MV-4-11 (cell line): ENCODE measurements around the gene NDUFS8.
A peak's percentile ranks its signal among the peaks of the same experiment; 100 is the strongest.
"Not testable (repeated sequence)": the region's sequence is repeated elsewhere in the genome, so short reads cannot be mapped to it uniquely, and the experiment has no call there.

Experiments used
- DNase-seq: peaks from one replicate; lab custom pipeline; 2025; lab: John Stamatoyannopoulos, UW

NDUFS8 gene

GRCh38 chr11:68030318-68031143, at the start of gene NDUFS8:
Gene NDUFS8 (plus strand): TSS chr11:68030681. CDS start chr11:68032152, 1,471 bp downstream.
- peak; percentile 100 for DNase-seq

DNA sequence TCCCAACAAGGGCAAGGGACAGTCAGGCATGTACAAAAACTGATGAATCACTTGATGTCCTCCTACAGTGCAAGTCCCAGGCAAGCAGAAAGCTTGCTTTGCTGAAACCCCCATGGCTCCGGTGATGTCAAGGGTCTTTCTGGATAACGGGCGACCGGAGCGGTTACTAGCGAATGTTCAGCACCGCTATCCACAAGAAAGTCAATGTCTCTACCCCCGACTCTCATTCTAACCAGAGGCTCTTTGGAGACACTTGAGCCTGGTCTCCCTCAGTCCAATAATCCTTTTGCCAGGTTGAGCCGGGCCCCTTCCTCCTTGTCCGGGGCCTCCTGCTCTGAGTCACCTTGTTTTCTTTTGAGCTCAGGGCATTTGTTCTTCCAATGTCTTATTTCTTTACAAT, 49.3 kb upstream of the NDUFS8 start:
- not testable (repeated sequence) for DNase-seq

GRCh38 chr11:67982255-67982857, 48.1 kb upstream of the NDUFS8 start:
- DNase-seq: not testable (repeated sequence)

DNA sequence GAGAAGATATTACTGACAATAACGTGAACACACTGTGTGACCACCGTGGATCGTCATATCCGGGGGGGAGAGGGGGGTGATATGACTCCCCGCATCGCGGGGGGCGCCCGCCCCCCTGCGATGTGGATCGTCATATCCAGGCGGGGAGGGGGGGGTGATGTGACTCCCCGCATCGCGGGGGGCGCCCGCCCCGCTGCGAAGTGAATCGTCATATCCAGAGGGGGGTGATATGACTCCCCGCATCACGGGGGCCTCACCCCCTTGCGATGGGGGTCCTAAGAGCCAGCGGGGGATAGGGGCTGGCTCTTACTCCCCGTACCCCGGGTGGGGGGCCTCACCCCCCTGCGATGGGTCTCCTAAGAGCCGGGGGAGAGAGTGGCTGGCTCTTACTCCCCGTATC, 46.5 kb upstream of the NDUFS8 start:
- no peak for DNase-seq

DNA sequence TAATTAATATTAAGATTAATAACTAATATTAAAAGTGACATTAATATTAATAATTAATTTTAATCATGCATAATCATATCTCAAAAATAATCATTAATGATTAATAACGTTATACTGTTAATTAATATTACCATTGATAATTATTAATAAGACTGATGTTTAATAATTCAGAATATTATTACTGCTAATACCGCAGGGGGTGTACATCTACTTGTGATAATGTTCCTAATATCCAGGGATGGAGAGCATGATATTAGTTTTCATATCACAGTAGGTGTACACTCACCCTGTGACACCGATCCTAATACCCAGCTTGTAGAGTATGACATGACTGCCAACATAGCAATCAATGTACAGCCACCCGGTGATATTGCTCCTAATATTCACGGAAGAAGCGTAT, 45.2 kb upstream of the NDUFS8 start:
- DNase-seq: not testable (repeated sequence)

DNA sequence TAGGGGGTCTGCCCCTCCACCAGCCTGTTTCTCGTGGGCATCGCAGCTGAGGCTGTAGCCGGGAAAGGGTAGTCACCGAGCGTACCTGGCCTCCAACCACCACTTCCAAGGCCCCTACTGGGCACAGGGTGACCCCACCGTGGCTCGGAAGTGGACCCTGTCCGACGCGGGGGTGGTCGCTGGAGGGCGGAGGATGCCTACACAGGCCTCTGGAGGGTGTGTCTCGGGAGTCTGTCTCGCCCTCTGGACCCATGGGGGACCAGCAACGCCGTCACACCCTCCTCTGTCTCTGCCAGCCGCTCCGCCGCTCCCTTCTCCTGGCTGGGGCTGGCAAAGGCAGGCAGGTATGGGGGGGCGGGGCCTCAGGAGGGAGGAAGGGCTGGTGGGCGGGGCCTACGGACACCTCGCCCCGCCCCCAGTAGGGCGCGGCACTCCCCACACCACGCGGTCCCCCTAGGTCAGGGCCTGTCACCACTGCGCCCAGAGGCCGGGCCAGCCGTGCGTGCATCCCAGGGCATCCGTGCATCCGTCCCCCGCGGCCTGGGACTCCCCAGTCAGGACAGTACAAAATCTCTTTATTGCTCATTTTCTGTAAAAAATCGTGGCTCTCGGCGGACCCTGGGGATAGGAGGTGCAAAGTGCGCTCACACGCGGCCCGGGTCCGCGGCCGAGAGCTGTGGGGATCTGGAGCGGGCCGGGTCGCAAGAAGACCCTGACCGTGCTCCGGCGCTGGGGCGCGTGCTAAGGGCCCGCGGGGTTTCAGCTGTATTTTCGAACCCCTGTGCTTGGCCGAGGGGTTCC, 39.7 kb upstream of the NDUFS8 start:
- not testable (repeated sequence) for DNase-seq

DNA sequence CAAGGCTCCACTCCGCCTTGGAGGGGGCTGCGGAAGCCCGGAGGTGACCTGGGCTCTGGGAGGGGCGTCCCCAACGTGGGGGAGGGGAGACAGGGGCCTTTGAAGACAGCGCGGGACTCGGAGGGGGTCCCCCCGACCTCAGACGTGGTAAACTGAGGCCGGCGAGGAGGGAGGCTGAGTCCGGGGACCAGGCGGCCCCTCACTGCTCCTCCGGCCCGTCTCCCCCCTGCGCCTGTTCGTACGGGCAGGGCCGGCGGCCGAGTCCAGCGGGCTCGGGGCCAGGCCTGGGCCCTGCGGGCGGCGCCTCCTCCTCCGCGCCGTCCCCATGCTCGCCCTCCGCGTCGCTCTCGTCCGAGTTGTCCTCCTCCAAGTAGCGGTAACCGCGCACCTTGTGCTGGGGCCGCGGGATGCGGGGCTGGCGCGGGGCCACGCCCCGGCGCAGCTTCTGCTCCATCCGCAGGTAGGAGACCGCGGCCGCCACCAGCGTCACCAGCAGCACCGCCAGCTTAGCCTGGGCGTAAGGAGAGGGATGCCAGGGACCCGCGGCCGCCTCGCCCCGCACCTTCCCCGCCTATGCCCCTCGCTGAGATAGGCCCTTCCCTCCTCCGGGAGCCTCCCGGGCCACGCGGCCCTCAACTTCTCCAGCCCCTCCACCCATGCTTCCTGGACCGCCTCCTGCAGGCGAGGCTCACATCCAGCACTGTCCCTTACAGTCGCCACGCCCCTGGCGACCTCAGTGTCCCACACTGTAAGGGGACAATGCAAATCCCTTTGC, 38.9 kb upstream of the NDUFS8 start:
- not testable (repeated sequence) for DNase-seq

DNA sequence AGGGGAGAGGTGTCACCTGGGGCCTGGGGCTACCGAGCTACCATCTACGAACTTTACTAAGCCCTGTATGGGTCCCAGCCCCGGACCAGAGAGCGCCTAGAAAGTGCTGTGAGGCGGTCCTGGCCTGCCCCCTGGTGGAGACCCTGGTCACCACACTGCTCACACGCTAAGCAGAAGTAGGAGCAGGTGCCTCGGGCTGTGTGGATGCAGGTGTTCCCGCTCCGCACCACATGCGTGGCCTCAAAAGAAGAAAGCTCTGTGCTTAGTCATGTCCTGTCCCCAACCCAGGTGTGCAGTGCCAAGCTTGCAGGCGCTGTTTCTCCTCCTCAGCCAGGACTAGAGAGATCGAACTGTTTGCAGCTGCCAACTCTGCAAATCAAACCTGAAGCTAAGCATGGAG, 36.7 kb upstream of the NDUFS8 start:
- not testable (repeated sequence) for DNase-seq

- not testable (repeated sequence) for DNase-seq
Observed at GRCh38 chr11:67994387-67994786, 36.1 kb upstream of the NDUFS8 start.

GRCh38 chr11:67995129-67995528, 35.4 kb upstream of the NDUFS8 start:
- not testable (repeated sequence) for DNase-seq

GRCh38 chr11:67995579-67995978, 34.9 kb upstream of the NDUFS8 start:
- DNase-seq: not testable (repeated sequence)

- DNase-seq: no peak
Observed at GRCh38 chr11:67996051-67996450, 34.4 kb upstream of the NDUFS8 start.

- peak; percentile 94 for DNase-seq
Observed at GRCh38 chr11:67996622-67997474, 33.6 kb upstream of the NDUFS8 start.

DNA sequence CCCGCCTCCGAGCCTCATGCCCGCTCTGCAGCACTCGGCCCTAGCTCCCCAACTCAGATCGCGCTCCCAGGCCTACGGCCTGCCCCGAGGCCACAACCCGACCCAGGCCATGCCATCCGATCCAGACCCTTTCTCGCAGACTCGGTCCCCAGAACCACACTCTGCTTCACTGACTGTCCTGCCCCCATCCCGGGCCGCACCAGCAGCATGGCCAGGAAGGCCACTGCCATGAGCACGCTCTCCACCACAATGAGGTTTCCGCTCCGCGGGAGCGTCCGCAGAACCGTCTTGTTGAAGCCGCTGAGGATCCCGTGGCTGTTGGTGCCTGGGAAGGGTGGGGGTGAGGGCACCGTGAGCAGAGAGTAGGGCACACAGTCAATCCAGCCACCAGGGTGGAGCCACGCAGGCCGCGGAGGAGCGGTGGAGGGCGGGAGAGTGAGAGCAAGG, 33.0 kb upstream of the NDUFS8 start:
- peak; percentile 77 for DNase-seq

DNA sequence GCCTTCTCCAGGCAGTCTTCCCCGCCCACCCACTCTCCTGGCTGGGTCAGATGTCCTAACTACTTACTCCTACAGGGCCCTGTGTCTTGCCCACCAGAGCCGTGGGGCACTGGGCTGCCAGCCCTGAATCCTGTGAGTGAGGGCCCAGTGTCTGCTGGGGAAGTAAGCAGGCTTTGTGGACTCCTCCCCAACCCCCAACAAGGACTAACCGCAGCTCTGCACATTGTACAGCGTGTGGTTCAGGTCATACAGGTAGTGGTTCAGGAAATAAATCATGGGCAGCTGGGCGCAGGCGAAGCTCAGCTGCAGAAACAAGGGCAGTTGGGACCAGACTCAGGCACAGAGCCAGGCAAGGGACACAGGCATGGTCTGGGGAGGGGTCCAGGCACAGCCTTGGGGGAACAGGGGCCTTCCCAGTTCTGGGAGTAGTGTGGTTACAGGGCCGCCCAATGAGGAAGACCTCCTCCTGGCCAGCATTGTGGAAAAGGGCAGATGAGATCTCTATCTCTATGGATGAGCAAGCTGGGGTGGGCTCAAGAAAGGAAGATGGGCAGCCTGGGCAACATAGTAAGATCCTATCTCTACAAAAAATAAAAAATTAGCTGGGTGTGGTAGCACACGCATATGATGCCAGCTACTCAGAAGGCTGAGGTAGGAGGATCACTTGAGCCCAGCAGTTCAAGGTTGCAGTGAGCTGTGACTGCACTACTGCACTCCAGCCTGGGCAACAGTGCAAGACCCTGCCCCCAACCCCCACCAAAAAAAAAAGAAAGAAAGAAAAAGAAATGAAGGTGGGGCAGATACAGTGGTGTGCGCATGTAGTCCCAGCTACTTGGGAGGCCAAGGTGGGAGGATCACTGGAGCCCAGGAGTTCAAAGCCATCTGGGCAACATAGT, 32.1 kb upstream of the NDUFS8 start:
- peak; percentile 37 for DNase-seq

GRCh38 chr11:67999201-67999629, 31.3 kb upstream of the NDUFS8 start:
- no peak for DNase-seq

DNA sequence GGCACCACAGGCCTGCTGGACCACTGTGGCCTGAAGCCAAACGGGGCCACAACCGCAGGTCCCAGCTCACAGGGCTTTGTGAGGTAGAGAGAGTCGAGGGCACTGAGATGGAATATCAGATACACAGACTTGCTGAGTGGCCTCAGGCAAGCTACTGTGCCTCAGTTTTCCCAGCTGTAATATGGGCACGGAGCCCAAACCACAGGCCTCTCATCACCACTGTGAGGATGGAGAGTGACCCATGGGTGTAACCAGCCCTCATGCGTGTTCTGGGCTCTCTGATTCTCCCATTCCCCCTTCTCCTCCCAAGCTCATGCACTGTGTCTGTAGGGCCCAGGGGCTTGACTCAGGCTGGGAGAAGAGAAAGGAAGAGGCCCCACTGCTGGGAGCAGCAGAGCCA, 30.8 kb upstream of the NDUFS8 start:
- no peak for DNase-seq

DNA sequence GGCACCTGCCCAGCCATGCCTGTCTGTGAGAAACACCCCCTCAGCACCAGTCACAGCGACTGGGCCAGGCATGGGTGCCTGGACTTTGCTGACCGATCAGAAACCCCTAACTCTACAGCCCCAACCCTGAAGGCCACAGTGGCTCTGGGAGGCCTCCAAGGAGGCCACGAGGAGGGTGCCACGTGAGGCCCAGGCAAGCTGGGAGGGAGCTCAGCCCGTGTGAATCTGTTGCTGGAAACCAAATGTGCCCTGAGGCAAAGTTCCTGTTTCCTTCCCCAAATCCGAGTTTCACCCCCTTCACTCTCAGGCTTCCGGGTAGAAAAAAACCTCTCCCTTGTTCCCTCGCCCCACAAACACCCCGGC, 27.9 kb upstream of the NDUFS8 start:
- DNase-seq: peak; percentile 90

- DNase-seq: peak; percentile 48
Observed at GRCh38 chr11:68002938-68003845, 27.3 kb upstream of the NDUFS8 start.
